Embryonic facial prominence (tissue), 1 donor: ENCODE results near the gene UQCC5.
"Not testable (repeated sequence)": the region's sequence is repeated elsewhere in the genome, so short reads cannot be mapped to it uniquely, and the experiment has no call there.

Source experiments
- DNase-seq: peaks from one replicate; pipeline ENCODE4 v3.0.0-alpha.2; 2016; ENCODE audit errors: extremely low spot score

UQCC5 gene

DNA sequence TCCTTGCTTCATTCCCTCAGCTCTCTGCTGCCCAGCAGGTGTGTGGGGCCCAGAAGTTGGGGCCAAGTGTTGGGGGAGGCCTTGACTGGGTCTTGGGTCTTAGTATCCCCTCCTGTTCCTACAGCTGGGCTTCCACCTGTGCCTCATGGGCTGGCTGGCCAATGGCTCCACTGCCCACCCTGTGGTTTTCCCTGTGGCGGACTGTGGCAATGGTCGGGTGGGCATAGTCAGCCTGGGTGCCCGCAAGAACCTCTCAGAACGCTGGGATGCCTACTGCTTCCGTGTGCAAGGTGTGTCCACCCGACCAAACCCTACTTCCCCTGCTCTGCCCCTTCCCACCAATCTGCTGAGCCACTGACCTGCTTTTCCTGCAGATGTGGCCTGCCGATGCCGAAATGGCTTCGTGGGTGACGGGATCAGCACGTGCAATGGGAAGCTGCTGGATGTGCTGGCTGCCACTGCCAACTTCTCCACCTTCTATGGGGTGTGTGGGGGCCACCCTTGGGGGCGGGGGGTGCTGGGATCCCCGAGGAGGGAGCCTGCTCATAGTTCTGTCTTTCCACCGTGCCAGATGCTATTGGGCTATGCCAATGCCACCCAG is 13.7 kb upstream of the UQCC5 start:
- no peak for DNase-seq

DNA sequence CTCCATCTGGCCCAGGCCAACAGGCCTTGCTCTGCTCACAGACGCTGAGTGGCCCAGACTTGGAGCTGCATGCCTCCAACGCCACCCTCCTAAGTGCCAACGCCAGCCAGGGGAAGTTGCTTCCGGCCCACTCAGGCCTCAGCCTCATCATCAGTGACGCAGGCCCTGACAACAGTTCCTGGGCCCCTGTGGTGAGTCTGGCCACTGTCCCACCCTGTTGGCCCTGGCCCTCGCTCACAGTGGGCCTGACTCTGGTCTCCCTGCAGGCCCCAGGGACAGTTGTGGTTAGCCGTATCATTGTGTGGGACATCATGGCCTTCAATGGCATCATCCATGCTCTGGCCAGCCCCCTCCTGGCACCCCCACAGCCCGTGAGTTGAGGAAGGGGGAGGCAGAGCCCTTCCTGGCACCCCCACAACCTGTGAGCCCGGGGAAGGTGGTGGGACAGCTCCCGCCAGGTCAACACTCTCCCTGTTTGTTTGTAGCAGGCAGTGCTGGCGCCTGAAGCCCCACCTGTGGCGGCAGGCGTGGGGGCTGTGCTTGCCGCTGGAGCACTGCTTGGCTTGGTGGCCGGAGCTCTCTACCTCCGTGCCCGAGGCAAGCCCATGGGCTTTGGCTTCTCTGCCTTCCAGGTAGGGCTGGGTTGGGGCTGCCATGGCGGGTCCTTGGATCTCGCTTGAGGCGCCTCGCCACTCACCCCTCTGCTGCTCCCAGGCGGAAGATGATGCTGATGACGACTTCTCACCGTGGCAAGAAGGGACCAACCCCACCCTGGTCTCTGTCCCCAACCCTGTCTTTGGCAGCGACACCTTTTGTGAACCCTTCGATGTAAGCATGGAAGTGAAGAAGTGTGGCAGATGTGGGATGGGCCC is 12.8 kb upstream of the UQCC5 start:
- no peak for DNase-seq

DNA sequence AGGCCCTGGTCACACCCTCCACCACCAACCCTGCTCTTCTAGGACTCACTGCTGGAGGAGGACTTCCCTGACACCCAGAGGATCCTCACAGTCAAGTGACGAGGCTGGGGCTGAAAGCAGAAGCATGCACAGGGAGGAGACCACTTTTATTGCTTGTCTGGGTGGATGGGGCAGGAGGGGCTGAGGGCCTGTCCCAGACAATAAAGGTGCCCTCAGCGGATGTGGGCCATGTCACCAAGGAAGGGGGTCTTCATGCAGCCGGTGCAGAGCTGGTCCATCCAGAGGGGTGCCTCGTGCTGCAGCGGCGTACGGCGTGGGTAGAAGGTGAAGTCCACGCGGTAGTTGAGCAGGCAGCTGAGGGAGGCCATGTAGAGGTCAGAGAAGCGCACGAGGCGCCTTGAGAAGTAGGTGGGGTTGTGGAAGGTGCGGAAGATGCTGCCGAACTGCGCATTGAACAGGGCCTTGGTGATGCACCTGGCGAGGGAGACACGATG is 12.1 kb upstream of the UQCC5 start:
- DNase-seq: no peak

DNA sequence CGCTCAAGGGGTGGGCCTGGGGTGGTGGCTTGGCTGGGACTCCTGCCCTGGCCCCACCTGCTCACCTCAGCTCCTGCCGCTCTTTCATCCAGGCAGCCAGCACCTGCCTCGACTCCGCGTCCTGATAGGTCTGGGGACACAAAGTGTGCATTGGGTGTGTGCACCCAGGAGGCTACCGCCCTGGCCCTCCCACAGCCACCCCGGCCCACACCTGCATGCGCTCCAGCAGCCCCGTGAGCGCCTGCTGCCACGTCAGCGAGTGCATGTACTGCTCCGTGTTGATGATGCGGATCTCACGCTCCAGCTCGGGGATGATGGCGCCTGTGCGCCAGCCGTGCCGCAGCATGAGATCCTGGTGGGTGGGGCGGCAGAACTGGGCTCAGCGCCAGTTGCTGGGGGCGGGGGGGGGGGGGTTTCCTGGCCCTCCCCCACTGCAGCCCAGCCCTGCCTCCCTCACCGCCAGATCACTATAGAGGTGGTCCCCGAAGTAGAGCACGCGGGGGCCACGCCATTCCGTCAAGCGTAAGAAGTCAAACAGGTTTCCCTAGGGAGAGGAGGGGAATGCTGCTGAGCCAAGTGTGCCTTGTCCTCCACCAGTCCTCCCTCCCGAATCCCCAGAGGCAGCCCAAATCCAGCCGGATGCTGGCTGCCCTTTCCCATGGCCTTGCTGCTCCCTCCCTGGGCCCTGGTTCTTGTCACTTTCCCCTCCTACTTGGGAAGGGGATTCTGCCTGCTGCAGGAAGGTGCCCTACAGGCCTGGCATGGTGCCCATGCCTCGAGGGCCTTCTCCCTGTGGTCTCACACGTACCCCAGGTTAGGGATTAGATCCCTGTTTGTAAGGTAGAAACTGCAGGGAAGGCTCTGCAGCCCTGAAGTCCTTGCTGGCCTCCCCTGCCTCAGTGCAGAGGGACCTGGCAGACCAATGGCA is 11.4 kb upstream of the UQCC5 start:
- DNase-seq: peak; percentile 46

DNA sequence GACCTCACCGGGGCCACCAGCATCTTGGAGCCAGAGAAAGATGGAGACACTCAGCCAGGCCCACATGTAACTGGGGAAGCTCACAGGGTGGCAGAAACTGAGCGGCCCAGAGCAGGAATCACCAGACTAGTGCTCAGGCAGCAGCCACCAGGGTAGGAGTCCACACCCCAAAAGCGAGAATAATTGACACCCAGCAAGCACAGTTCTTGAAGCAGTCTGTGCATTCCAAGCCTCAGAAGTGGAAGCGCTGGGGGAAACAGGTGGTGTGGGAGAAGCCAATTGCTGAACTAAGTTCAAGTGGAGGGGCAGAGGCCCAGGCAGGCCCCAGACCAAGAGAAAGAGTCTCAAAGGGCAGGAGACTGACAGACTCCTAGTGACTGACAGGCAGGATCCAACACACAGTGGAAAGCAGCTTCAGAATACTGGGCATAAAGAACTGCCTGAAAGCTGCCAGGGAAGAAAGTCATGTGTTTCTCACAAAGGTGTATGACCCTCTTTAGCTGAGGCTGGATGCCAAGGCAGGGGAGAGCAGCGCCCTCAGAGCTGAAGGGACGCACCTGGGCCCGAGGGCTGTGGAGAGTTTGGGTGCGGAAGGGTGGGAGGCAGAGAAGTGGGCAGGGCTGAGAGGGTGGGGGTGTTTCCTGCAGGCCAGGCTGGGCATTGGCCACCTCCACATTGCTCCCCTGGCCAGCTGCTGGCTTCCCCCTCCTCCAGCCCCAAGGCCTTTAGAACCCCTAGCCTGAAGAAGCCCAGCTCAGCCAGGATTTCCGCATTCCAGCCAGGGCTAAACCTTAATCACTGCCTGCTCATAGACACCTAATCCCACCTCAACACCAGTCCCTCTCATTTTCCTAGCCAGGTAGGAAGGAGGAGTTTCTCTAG is 10.5 kb upstream of the UQCC5 start:
- no peak for DNase-seq

DNA sequence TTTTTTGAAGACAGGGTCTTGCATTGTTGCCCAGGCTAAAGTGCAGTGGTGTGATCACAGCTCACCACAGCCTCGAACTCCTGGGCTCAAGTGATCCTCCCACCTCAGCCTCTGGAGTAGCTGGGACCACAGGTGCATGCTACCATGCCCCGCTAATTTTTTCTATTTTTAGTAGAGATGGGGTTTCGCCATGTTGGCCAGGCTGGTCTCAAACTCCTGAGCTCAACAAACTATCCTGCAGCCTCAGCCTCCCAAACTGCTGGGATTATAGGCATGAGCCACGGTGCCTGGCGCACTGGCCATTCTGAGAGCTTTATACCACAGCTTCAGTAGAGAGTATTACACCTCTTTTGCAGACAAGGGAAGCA is 9.8 kb upstream of the UQCC5 start:
- DNase-seq: not testable (repeated sequence)

DNA sequence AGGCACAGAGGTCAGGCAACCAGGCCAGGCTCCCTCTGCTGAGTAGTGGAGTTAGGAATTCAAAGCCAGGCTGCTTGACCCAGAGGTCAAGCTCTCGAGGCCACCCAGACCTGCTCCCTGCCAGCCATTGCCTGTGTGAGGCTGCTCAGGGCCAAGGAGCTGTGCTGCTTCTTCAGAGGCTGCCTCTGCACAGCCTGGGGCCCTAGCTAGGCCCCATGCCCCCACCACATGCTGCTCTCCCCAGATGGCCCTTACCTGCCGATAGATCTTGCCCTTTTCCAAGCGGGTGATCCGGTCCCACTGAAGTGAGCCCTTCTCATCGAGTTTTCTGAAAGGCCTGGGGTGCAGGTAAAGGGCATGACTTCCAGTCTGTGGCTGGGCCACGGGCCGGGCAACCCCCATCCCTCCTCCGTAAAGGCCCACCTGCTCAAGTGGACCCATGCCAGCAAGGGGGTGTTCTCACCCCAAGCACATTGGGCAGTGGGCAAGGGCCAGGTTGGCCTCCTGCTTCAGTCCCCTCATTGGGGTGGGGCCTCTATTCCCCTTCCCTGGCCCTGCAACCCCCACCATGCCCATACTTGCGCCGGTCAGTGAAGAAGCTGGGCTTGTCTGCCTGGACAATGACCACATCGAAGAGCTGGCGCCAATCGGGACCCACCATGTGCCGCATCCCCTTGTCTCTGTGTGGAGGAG is 9.2 kb upstream of the UQCC5 start:
- no peak for DNase-seq

DNA sequence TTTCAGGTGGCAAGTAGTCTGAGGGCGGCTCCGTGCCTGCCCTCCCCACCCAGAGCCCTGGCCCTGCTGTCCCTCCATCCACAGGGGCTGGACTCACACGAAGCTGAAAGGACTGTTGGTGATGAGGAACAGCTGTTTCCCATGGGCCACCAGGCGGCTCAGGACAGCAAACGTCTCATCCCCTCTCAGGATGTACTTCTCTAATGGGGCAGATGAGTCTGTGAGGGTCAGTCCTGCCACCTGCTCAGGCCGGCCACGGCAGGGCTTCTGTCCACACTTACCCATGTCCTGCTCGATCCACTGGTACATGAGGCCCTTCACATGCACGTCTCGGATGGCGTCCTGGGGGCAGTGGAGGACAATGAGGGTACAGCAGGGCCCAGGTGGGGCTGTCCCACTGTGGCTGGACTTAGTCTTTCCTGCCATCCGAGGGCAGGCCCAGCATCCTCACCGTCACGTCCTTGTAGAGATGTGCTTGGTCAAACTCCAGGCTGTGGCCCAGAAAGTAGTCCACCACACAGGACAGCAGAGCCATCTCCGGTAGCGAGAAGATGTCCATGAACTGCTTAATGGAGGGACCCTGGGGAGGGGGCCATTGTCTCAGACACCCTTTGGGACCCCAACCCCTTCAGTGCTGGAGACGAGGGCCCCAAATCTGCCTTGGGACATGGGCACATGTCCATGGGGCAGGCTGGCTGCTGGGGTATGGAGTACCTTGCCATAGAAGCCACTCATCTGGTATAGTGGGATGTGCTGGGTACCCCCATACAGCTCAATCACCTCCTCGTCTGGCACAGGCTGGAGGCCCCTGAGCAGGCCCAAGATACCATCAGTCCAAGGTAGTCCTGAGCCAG is 8.4 kb upstream of the UQCC5 start:
- no peak for DNase-seq

DNA sequence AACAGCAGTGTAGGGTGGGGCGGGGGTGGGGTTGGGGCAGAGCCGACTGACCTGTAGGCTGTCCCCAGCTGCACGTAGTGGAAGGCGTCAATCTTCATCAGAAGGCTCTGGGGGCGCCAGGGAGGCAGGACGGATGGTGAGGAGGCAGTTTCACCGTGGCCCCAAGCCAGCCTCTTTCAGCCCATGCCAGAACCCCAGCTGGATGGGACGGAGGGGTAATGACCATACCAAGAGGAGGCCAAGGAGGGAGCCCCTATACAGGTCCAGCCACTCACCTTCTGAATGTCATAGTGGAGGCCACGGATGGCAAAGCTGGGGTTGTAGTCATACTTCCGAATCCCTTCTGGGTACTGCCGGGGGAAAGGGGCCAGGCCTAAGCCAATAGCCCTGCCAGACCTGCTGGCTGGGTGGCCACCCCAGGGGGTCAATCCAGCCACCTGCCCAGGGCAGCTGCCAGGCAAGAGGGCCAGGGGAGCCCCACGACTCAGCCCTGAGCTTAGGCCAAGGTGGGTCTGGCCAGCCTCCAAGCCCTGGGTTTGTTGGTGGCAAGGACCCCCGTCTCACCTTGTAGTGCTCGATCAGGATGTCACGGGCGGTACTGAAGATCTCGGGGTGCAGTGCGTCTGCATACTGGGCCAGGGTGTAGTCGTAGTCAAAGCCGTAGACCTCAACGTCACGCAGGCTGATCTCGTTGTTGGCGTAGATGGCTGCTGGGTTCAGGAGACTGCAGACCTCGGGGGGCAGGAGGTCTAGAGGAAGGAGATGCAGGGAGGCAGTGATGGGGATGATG is 7.6 kb upstream of the UQCC5 start:
- DNase-seq: no peak

DNA sequence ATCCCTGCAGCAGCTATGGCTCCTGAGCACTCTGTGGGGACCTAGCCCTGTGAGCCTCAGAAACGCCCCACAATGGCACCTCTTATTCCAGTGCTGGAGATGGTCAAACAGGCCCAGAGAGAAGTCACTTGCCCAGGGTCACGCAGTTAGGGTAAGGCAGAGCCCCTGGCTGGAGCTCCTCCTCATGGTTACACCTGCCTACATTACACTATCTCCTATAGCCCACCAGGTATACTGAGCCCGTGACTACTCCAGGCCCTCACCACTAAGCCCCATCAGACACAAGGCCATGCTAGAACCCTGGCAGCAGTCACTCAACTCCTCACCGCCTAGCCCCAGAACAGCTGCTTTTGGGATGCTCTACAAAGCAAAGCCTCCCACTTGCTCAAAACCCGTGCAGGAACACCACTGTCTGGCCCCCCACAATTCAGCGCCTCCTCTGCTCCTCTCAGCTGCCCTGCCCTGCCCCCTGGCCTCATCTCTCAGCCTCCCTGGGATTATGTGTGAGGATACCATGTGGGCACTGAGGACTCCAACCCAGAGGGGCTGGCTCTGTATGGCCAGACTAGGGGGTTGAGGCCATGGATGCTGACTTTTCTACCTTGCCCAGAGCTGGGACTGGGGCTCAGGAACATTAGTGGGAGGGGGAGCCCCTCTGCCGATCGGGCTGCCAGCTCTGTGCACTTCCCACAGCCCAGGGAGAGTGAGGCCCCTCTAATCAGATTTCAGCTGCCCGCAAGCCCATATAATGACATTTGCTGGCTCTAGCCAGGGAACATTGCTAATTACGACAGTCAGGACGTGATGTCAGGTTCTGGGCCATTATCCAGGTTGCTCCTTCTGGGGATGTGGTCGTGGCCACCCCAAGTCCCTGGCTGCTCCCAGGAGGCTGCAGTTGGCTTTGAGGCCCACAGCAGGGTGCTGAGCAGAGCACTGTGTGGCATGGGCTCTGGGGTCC is 6.8 kb upstream of the UQCC5 start:
- DNase-seq: no peak

DNA sequence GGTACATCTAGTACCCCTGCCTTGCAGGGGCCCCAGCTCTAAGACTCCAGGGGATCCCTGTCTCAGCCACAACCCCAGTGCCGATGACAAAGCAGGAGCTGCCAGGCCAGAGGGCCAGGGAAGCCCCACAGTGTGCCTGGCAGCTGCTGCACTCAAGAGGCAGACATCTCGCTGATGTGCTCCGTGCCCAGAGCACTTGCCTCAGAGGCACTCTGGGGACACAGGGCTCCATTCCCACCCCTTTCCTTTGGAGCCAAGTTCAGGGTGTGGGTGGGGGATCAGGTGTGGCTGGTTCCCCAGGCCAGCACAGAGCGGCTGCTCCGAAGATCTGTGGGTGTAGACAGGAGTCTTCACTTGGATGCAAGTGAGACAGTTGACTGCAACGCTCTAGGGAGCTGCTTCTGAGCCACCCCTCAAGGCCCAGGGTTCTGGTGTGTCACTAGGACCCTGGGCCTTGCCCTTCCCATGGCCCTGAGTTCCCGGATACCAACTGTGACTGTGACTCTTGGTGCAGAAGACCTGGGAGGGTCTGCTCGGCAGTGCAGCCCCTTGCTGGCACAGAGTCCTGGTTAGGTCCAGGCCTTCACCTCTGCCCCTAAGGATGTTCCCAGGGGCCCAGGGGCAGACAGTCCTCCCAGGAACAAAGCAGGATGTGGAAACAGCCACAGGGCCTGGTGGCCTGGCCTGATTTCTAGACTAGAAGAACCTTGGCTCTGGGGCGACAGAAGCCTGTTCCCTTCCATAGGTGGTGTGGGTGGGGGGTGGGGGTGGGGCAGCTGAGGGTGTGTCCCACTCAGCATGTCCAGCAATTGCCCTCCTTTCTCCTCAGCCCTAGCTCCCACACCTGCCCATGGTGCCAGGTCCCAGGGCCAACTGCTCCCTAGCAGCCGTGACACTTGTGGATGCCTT is 5.2 kb upstream of the UQCC5 start:
- no peak for DNase-seq

DNA sequence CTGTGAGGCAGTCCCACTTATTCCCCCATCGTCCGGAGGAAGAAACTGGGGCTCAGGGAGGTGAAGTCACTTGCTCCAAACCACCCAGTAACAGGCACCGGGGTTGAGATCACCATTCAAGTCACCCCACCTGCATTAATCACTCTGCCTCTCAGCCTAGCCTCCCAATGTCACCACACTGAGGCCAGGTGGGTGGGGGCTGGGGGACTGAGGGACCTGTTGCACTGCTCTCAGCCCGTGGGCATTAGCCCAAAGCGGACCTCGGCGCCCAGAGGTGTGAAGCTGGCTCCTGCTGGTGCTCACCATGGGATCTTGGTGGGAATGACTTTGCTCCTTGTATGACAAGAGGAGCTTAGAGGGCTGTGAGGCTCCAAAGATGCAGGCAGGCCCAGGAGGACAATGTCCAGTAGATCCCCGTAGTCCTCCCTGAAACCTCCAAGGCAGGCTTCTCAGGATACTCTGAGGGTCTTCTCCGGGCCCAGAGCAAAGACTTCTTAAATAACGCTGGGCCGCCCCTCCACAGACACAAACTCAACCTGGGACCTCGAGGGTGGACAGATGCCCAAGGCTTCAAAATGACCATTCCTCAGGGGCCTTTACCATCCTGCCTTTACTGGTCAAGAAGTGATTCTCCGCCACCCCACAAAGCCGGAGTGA is 4.4 kb upstream of the UQCC5 start:
- DNase-seq: no peak

DNA sequence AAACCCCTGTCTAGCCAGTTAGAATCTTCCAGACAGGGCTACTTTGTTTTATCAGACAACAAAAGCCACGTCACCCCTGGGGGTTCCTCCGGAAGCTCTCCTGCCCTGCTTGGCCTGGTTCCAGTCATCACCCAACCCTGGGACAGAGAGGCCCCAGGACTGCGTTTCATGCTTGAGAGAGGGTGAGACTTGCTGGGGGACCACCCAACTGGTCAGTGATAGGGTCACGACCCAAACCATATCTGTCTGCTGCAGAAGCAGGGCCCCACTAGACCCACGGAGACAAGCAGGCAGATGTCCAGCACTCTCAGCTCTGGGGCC is 3.9 kb upstream of the UQCC5 start:
- DNase-seq: no peak

DNA sequence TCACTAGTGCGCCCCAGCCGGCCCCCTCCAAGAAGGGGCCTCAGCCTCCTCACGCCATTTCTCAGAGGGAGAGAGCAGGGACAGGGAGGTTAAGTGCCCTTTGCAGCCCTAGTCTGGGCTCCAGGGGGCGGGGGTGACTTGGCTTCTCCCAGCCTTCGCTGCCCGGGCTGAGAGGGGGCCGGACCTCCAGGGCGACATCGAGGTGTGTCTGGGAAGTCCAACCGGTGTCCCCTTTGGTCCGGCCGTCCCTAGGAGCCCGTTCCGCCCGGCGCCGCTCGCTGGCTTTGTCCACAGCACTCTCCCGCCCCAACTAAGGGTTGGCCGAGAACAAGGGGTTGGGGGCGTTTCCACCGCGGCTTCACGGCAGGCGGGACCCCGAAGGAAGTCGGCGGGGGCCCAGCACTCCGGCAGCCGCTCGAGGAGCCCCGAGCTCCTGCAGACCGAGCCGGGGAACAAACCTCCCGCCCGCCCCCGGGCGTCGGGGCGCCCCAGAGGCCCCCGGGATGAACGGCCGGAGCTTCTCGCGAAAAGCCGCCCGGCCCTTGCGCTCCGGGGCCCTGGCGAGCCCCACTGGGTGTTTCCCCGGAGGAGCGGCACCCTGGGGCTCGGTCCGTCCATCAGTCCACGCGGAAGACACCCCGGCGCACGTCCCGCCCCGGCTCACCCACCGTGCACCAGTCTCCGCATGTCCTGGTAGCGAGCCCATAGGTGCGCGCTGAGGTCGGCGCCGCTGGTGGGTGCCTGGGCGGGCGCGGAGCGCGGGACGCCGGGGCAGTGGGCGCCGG is 3.4 kb upstream of the UQCC5 start:
- DNase-seq: no peak

DNA sequence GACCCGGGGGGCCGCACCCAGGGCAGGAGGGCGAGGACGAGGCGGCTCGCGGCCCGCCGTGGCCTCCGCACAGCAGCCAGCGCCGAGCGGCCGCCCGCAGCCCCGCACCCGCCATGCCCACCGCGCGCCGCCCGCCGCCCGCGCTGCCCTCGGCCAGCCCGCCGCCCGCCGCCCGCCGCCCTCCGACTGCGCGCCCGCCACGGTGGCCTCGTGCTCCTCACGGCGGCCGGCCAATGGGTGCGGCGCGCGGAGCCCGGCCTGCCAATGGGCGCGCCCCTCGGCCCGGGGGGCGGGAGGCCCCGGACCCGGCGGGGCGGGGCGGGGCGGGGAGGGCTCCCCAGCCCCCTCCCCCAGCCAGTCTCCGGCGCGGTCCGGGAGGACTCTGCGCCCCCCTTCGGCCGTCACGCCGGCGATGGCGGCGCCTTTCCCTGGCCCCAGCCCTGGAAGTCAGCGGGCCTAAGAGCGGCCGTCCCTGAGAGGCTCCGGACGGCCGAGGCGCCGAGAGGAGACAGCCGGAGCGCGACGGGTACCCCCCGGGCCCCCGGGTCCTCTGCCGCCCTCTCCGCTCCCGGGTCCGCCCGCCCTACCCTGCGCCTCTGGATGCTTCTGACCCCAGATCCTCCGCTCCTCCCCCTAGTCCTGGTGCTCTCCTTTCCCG is 2.7 kb upstream of the UQCC5 start, which contains the start of gene NT5DC2:
Gene NT5DC2, minus strand, starts transcription at position 235 of the 658 bp plus-strand sequence. Its CDS starts 120 bp downstream, at position 115.
- DNase-seq: peak; percentile 36
